Mesenchymal stem cell (in vitro differentiated cells and primary cell): ENCODE measurements around the gene BLOC1S3.

Experiments
- DNase-seq: peaks from one replicate; pipeline ENCODE4 v3.0.0-alpha.2; 2013
- H2AFZ ChIP-seq: one replicate; pipeline ENCODE4 v1.6.1; 2013; ENCODE audit warnings: low read depth, mild to moderate bottlenecking, control low read depth, inconsistent platforms, low read length, moderate library complexity
- H2AK5ac ChIP-seq: 2 replicates; pipeline ENCODE4 v1.6.1; 2013; ENCODE audit warnings: low read length, moderate library complexity, mild to moderate bottlenecking, inconsistent platforms; ENCODE audit not compliant: severe bottlenecking
- H2BK120ac ChIP-seq: one replicate; pipeline ENCODE4 v1.6.1; 2013; ENCODE audit warnings: low read depth, mild to moderate bottlenecking, inconsistent platforms, low read length, moderate library complexity
- H2BK12ac ChIP-seq, 2 experiments: one replicate each; pipeline ENCODE4 v1.6.1; 2013; ENCODE audit warnings: inconsistent platforms in 2 of 2, low read length in 2 of 2, mild to moderate bottlenecking in 2 of 2, moderate library complexity in 2 of 2, control low read depth in 1 of 2
- H2BK15ac ChIP-seq: one replicate; pipeline ENCODE4 v1.6.1; 2013; ENCODE audit warnings: mild to moderate bottlenecking, low read depth, inconsistent platforms; ENCODE audit not compliant: poor library complexity, severe bottlenecking
- H2BK5ac ChIP-seq: 2 replicates; pipeline ENCODE4 v1.6.1; 2013; ENCODE audit warnings: low read depth, mild to moderate bottlenecking, low read length, control low read depth, inconsistent platforms; ENCODE audit not compliant: poor library complexity, severe bottlenecking
- H3K14ac ChIP-seq, 2 experiments: one replicate each; pipeline ENCODE4 v1.6.1; 2013; ENCODE audit warnings: inconsistent platforms in 2 of 2, low read length in 2 of 2, control low read depth in 1 of 2, mild to moderate bottlenecking in 1 of 2, moderate library complexity in 1 of 2
- H3K18ac ChIP-seq, 2 experiments: one replicate each; pipeline ENCODE4 v1.6.1; 2013; ENCODE audit warnings: inconsistent platforms in 2 of 2, low read length in 2 of 2, control low read depth in 1 of 2, low read depth in 1 of 2, mild to moderate bottlenecking in 1 of 2
- H3K23ac ChIP-seq, 2 experiments: one replicate each; pipeline ENCODE4 v1.6.1; 2013; ENCODE audit warnings: inconsistent platforms in 2 of 2, low read length in 2 of 2, mild to moderate bottlenecking in 2 of 2, moderate library complexity in 2 of 2, control low read depth in 1 of 2
- H3K27ac ChIP-seq: 2 replicates; pipeline ENCODE4 v1.5.1; 2013; ENCODE audit warnings: mild to moderate bottlenecking, moderate library complexity, low read length, control low read depth, inconsistent platforms; ENCODE audit not compliant: poor library complexity, severe bottlenecking
- H3K27me3 ChIP-seq, 2 experiments: 2 replicates each; pipeline versions ENCODE4 v1.6.1 to v1.7.0; 2013; ENCODE audit warnings: low read length in 2 of 2, mild to moderate bottlenecking in 2 of 2, moderate library complexity in 2 of 2, control low read depth in 1 of 2, inconsistent platforms in 1 of 2; ENCODE audit not compliant: control insufficient read depth in 1 of 2, insufficient read depth in 1 of 2
- H3K36me3 ChIP-seq, 2 experiments: 2 replicates each; pipeline versions ENCODE4 v1.6.1 to v1.7.0; 2013; ENCODE audit warnings: low read length in 2 of 2, control low read depth in 1 of 2, inconsistent platforms in 1 of 2, low read depth in 1 of 2, mild to moderate bottlenecking in 1 of 2; ENCODE audit not compliant: insufficient read depth in 2 of 2, control insufficient read depth in 1 of 2
- H3K4ac ChIP-seq, 2 experiments: one replicate each; pipeline ENCODE4 v1.6.1; 2013; ENCODE audit warnings: inconsistent platforms in 2 of 2, low read length in 2 of 2, mild to moderate bottlenecking in 2 of 2, moderate library complexity in 2 of 2, control low read depth in 1 of 2, low read depth in 1 of 2
- H3K4me1 ChIP-seq: 2 replicates; pipeline ENCODE4 v1.6.1; 2013; ENCODE audit warnings: low read depth, low read length, control low read depth; ENCODE audit not compliant: control insufficient read depth, insufficient read depth
- H3K4me2 ChIP-seq: 2 replicates; pipeline ENCODE4 v1.6.1; 2013; ENCODE audit warnings: low read length, mild to moderate bottlenecking, inconsistent platforms; ENCODE audit not compliant: poor library complexity, severe bottlenecking
- H3K4me3 ChIP-seq, 2 experiments: 2 replicates each; pipeline versions ENCODE4 v1.5.1 to v1.7.0; 2013; ENCODE audit warnings: low read length in 2 of 2, mild to moderate bottlenecking in 2 of 2, control low read depth in 1 of 2, low read depth in 1 of 2; ENCODE audit not compliant: insufficient read depth in 1 of 2
- H3K79me1 ChIP-seq: replicated peaks from 2 replicates; pipeline ENCODE4 v1.6.1; 2013; ENCODE audit warnings: mild to moderate bottlenecking, control low read depth, low read length, inconsistent platforms; ENCODE audit not compliant: poor library complexity, severe bottlenecking
- H3K9ac ChIP-seq: 2 replicates; pipeline ENCODE4 v1.7.0; 2013; ENCODE audit warnings: mild to moderate bottlenecking, low read length, moderate library complexity
- H3K9me3 ChIP-seq: 2 replicates; pipeline ENCODE4 v1.7.0; 2013; ENCODE audit warnings: mild to moderate bottlenecking, low read length; ENCODE audit not compliant: control insufficient read depth
- H4K8ac ChIP-seq: one replicate; pipeline ENCODE4 v1.6.1; 2013; ENCODE audit warnings: inconsistent platforms, mild to moderate bottlenecking, low read length, moderate library complexity
- H4K91ac ChIP-seq: one replicate; pipeline ENCODE4 v1.6.1; 2013; ENCODE audit warnings: mild to moderate bottlenecking, low read length, inconsistent platforms
- whole genome bisulfite sequencing: methylation state at CpG from one replicate; pipeline ENCODE4 v1.1.7; 2013; ENCODE audit warnings: mixed read lengths; 5-methylcytosine and 5-hydroxymethylcytosine counted together

BLOC1S3 gene

DNA sequence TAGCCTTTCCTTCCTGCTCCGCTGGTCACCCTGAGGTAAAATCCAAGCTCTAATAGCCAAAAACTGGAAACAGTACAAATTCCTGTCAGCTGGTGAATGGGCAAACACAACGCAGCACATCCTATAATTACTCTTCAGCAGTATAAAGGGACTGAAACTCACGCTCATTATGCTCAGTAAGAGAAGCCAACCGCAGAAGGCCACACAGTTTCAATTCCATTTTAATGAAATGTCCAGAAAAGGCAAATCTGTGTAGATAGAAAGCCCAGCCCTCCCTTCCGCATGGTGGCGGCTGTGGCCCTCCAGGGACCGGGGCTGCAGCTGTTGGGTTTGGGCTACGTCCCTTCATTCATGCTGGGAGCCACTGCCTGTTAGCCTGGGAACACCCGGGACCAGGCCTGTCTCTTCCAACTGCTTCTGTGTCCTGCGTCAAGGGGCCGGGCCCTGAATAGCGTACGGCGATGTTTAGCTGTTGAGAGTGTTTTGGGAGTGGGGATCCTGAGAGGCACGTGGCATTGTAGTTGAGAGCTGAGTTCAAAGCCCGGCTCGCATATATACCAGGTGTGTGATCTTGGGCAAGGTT is 41.3 kb upstream of the BLOC1S3 start:
- Histone ChIP-seq H2BK120ac (no peak overlapping the region), H3K27me3 (no peaks in the 10 kb centered on the region), H4K91ac (peak overlapping the region; percentile 62), H3K4me3 (no peak overlapping the region), H3K27ac (no peak overlapping the region), H3K4me1 (peaks cover 10% of the 10 kb centered on the region), H4K8ac (no peak overlapping the region), H3K14ac (no peak overlapping the region), H2BK12ac (peak overlapping the region in 1 of 2 experiments; percentile 49), H3K36me3 (peaks cover 13 to 47% of the 10 kb centered on the region in 2 experiments), H2AK5ac (no peak overlapping the region), H3K23ac (no peak overlapping the region), H2BK5ac (no peak overlapping the region), H3K4ac (peak overlapping the region in 1 of 2 experiments; percentile 13), H2BK15ac (no peak overlapping the region), H3K4me2 (no peak overlapping the region), H3K9me3 (no peaks in the 10 kb centered on the region), H3K79me1 (peaks cover 59% of the 10 kb centered on the region), H3K18ac (no peak overlapping the region), H3K9ac (no peak overlapping the region), H2AFZ (no peak overlapping the region)
- no peak for DNase-seq
- 92% methylated on average over 17 of the region's 17 CpGs for WGBS

DNA sequence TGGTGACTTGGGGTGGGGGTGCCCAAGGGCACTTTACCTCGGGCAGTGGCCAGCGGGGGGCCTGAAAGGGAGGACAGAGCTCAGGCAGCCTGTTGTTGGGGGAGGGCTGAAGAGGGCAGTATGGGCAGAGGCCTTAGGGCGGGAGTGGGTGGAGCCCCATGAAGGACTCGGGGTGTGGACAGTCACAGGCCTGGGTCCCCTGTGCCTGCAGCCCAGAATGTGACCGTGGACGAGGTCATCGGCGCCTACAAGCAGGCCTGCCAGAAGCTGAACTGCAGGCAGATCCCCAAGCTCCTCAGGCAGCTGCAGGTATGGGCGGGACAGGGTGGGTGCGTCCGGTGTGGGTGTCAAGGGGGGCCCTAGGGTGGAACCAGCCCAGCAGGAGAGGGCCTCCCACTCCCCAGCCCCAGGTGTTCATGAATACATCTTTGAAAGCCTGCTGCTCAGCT is 40.3 kb upstream of the BLOC1S3 start:
- Histone ChIP-seq H3K27ac (no peak overlapping the region), H3K27me3 (no peaks in the 10 kb centered on the region), H3K4me2 (no peak overlapping the region), H2BK12ac (no peak overlapping the region), H3K4ac (no peak overlapping the region), H2BK120ac (no peak overlapping the region), H3K23ac (no peak overlapping the region), H2AFZ (no peak overlapping the region), H3K18ac (no peak overlapping the region), H3K9me3 (no peaks in the 10 kb centered on the region), H3K9ac (no peak overlapping the region), H3K4me3 (no peak overlapping the region), H3K4me1 (peaks cover 10% of the 10 kb centered on the region), H4K8ac (no peak overlapping the region), H3K36me3 (peaks cover 22 to 55% of the 10 kb centered on the region in 2 experiments), H2BK15ac (no peak overlapping the region), H2AK5ac (no peak overlapping the region), H2BK5ac (no peak overlapping the region), H3K14ac (no peak overlapping the region), H3K79me1 (peaks cover 63% of the 10 kb centered on the region), H4K91ac (no peak overlapping the region)
- DNase-seq, result no peak
- 93% methylated on average over 10 of the region's 11 CpGs for WGBS

DNA sequence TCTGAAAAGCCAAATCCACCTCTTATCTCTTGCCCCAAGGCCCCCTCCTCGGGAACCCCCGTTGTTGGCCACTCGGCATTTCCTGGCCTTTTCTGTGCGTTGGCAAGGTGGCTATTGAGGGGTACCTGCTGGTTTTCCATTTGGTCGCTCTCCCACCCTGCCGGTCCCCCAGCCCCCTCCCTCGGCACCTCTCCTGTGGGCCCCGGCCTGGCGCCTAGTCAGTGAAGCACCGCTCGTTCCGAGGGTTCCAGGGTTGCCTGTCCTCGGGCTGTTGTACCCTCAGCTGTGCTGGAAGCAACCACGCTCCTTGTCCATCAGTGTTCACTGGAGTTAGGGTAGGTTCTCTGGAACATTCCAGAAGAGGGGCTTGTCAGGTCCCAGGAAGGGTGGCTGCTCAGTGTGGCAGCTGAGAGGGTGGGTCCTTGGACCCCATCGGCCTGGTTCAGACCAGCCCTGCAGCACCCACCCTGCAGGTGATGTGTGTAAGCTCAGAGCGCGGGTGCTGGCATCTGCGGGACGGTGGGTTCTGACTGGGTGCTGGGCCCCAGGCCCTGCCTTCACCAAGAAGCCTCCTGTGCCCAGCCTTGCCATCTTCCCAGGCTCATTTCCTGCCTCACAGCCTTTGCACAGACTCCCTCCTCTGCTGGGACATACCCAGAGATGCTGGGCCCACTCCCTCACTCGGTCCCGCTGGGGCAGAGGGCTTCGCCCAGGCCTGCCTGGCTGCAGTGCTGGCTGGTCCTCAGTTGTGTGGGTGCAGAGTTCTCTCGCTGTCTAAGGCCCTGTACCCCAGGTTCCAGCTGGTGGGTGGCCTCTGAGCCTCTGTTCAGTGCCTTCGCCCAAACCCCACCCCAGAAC is 39.1 kb upstream of the BLOC1S3 start:
- 96% methylated on average over 24 of the region's 24 CpGs for WGBS

DNA sequence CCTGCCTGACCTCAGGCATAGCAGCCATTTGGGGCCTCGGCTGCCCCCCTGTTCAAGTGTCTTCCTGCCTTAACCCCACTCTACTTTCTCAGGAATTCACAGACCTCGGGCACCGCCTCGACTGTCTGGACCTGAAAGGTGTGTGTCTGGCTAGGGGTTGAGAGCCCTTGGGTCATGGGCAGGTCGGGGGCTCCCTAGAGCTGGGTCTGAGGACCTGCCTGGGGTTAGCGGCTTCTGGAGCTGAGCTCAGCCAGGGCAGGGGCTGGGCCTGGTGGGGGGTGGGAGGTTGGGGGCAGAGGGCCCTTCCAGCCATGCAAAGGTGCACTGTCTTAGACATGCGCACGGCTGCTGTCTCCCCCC is 38.5 kb upstream of the BLOC1S3 start:
- H2BK15ac ChIP-seq, result no peak overlapping the region

More for the DNA sequence above, 39.1 kb upstream of the BLOC1S3 start:
- H3K4ac ChIP-seq, result no peak overlapping the region
- H3K9ac ChIP-seq, result no peak overlapping the region
- H4K91ac ChIP-seq, result no peak overlapping the region
- no peaks in the 10 kb centered on the region for H3K27me3 ChIP-seq
- H2BK15ac ChIP-seq, result no peak overlapping the region
- H2BK5ac ChIP-seq, result no peak overlapping the region
- H2BK12ac ChIP-seq, result no peak overlapping the region
- H3K4me2 ChIP-seq, result no peak overlapping the region
- no peak overlapping the region for H3K14ac ChIP-seq
- H2AK5ac ChIP-seq, result no peak overlapping the region
- no peak overlapping the region for H3K18ac ChIP-seq
- no peaks in the 10 kb centered on the region for H3K9me3 ChIP-seq
- no peak for DNase-seq
- H3K79me1 ChIP-seq, result peaks cover 56% of the 10 kb centered on the region
- peak overlapping the region; percentile 39 for H4K8ac ChIP-seq
- H2AFZ ChIP-seq, result no peak overlapping the region
- no peak overlapping the region for H2BK120ac ChIP-seq
- H3K4me3 ChIP-seq, result no peak overlapping the region
- H3K36me3 ChIP-seq, result peaks cover 25 to 58% of the 10 kb centered on the region in 2 experiments
- no peak overlapping the region for H3K23ac ChIP-seq
- H3K27ac ChIP-seq, result no peak overlapping the region
- peaks cover 10% of the 10 kb centered on the region for H3K4me1 ChIP-seq

More for the DNA sequence above, 38.5 kb upstream of the BLOC1S3 start:
- Histone ChIP-seq H3K36me3 (peaks cover 29 to 58% of the 10 kb centered on the region in 2 experiments), H3K4me3 (no peak overlapping the region), H3K4me1 (peaks cover 10% of the 10 kb centered on the region), H4K91ac (no peak overlapping the region), H3K79me1 (peaks cover 53% of the 10 kb centered on the region), H2BK120ac (no peak overlapping the region), H3K14ac (no peak overlapping the region), H2AFZ (no peak overlapping the region), H3K9me3 (no peaks in the 10 kb centered on the region), H3K27ac (no peak overlapping the region), H2AK5ac (no peak overlapping the region), H4K8ac (no peak overlapping the region), H2BK12ac (no peak overlapping the region), H3K27me3 (no peaks in the 10 kb centered on the region), H3K4me2 (no peak overlapping the region), H3K18ac (no peak overlapping the region), H3K9ac (no peak overlapping the region), H2BK5ac (no peak overlapping the region), H3K4ac (no peak overlapping the region), H3K23ac (no peak overlapping the region)
- 92% methylated on average over 8 of the region's 8 CpGs for WGBS
- no peak for DNase-seq
